ENCODE results near the gene SLC6A20. TPM values are rescaled to one million over a fixed set of nuclear protein-coding genes. Genes with fewer than 3 reads are reported as not detected.
A peak's percentile ranks its signal among the peaks of the same experiment; 100 is the strongest.

The SLC6A20 gene
- under 1 TPM in 3 of 4 donors, not detected in 1; 0.04 to 0.32 (median 0.19) TPM for total RNA-seq

GRCh38 chr3:45795882-45796765 is at the start of gene SLC6A20:
SLC6A20 (minus strand) TSS chr3:45796536; CDS start chr3:45796419, 117 bp downstream.
- H3K4me3 ChIP-seq: peak within 1 kb of the TSS; percentile 24 to 65 (median 46)
- H3K4me1 ChIP-seq: peaks cover 5 to 15% (median 12%) of the 10 kb centered on the region in 3 donors
- no peak within 1 kb of the TSS for H3K27ac ChIP-seq
- WGBS, 2 donors: 1 to 8% methylated on average over 7 to 25 of the region's 91 CpGs
- TF ChIP-seq POLR2A (IDR thresholded peaks at IDR 0.05) (no peak), CTCF (IDR thresholded peaks at IDR 0.05) (no peak)
- DNase-seq: no peak
- H3K9me3 ChIP-seq: no peaks in the 10 kb centered on the region
- H3K36me3 ChIP-seq: no peaks in the 10 kb centered on the region
- H3K27me3 ChIP-seq: peaks cover 5 to 79% (median 12%) of the 10 kb centered on the region in 4 donors
- intact Hi-C loops (cut with DNase I): no loop called here

- WGBS, 2 donors: 80 to 100% methylated on average over 1 of the region's 1 CpG
- H3K9me3 ChIP-seq: no peaks in the 10 kb centered on the region
- peaks cover 6 to 17% (median 9%) of the 10 kb centered on the region in 3 donors for H3K4me1 ChIP-seq
- H3K27me3 ChIP-seq: peaks cover 0 to 10% (median 0%) of the 10 kb centered on the region in 4 donors
- TF ChIP-seq CTCF (IDR thresholded peaks at IDR 0.05): no peak
- TF ChIP-seq POLR2A (IDR thresholded peaks at IDR 0.05): no peak
- no peak overlapping the region for H3K27ac ChIP-seq
- H3K36me3 ChIP-seq: no peaks in the 10 kb centered on the region
- DNase-seq: no peak
- no peak overlapping the region for H3K4me3 ChIP-seq
- intact Hi-C loops (cut with DNase I): no loop called here
These were observed 48.3 kb upstream of the SLC6A20 start for GRCh38 chr3:45844616-45845015.

GRCh38 chr3:45842851-45843625 is 46.7 kb upstream of the SLC6A20 start:
- Histone ChIP-seq H3K4me1 (peaks cover 6 to 17% (median 9%) of the 10 kb centered on the region in 3 donors), H3K4me3 (no peak overlapping the region), H3K27me3 (peaks cover 0 to 8% (median 0%) of the 10 kb centered on the region in 4 donors), H3K27ac (no peak overlapping the region), H3K9me3 (no peaks in the 10 kb centered on the region), H3K36me3 (no peaks in the 10 kb centered on the region)
- TF ChIP-seq CTCF (IDR thresholded peaks at IDR 0.05) (no peak), POLR2A (IDR thresholded peaks at IDR 0.05) (no peak)
- DNase-seq: no peak
- intact Hi-C loops (cut with DNase I): no loop called here
- 72 to 79% methylated on average over 9 of the region's 9 CpGs for WGBS, 2 donors

GRCh38 chr3:45841757-45842491 is 45.6 kb upstream of the SLC6A20 start, which contains the start of gene LZTFL1:
LZTFL1 (minus strand) TSS chr3:45842119; CDS start chr3:45841991, 128 bp downstream.
- peaks cover 0 to 3% (median 0%) of the 10 kb centered on the region in 4 donors for H3K27me3 ChIP-seq
- H3K4me3 ChIP-seq: peak within 1 kb of the TSS; percentile 63 to 99 (median 87)
- peak in 1 of 6 experiments; percentile 3 for TF ChIP-seq CTCF (IDR thresholded peaks at IDR 0.05)
- peak in 1 of 4 donors; percentile 15 for TF ChIP-seq POLR2A (IDR thresholded peaks at IDR 0.05)
- H3K9me3 ChIP-seq: no peaks in the 10 kb centered on the region
- DNase-seq: peak; percentile 72
- peaks cover 6 to 17% (median 9%) of the 10 kb centered on the region in 3 donors for H3K4me1 ChIP-seq
- WGBS, 2 donors: 0 to 8% methylated on average over 3 to 10 of the region's 49 CpGs
- H3K36me3 ChIP-seq: peaks cover 0 to 10% (median 0%) of the 10 kb centered on the region in 3 donors
- peak within 1 kb of the TSS; percentile 7 to 75 (median 46) for H3K27ac ChIP-seq
- intact Hi-C loops (cut with DNase I): no loop called here
